Activated CD4-positive, alpha-beta T cell treated with anti-CD3 and anti-CD28 coated beads for 36 hours (primary cell): Measurements from ENCODE around the gene CALHM4. TPM values are rescaled to one million over a fixed set of nuclear protein-coding genes. Genes with fewer than 3 reads are reported as not detected.

Source experiments
- total RNA-seq, 2 experiments: library from RNA; stranded (reverse); gene quantifications; one replicate each; pipeline ENCODE4 v1.2.3, GENCODE V29; 2021

CALHM4 gene
- total RNA-seq, 2 experiments from 2014 or later, result not detected

Other genes with a start within 250 kb of the CALHM4 start
- gene DSE, start 182.8 kb upstream of the CALHM4 start, total RNA-seq, result 1 to 10 TPM; 5.6 TPM
- gene CALHM6, start 92.4 kb upstream of the CALHM4 start, total RNA-seq, result 10 to 100 TPM in 1 of 2 experiments, 1 to 10 TPM in 1; 7.1 to 10.0 TPM
- not detected for gene CALHM5, start 42.1 kb upstream of the CALHM4 start, total RNA-seq
- gene TRAPPC3L, start 8.1 kb upstream of the CALHM4 start, total RNA-seq, result not detected
- 10 to 100 TPM; 40.0 to 65.4 TPM for gene RWDD1, start 17.8 kb downstream of the CALHM4 start, total RNA-seq
- gene RSPH4A, start 62.7 kb downstream of the CALHM4 start, total RNA-seq, result under 1 TPM in 1 of 2 experiments, not detected in 1; 0.11 TPM
- 10 to 100 TPM; 22.6 to 25.5 TPM for gene ZUP1, start 115.0 kb downstream of the CALHM4 start, total RNA-seq
- 10 to 100 TPM; 10.4 to 13.6 TPM for gene KPNA5, start 127.5 kb downstream of the CALHM4 start, total RNA-seq
- gene FAM162B, start 212.0 kb downstream of the CALHM4 start, total RNA-seq, result not detected